ENCODE measurements around the gene ASF1B. TPM values are rescaled to one million over a fixed set of nuclear protein-coding genes. Genes with fewer than 3 reads are reported as not detected.

Gene ASF1B
- 3.7 and 6.3 TPM in 2 replicates for total RNA-seq

GRCh38 chr19:14136509-14137281, at the start of gene ASF1B:
Gene ASF1B, minus strand, starts transcription at chr19:14136589. Its CDS starts 133 bp downstream, at chr19:14136456.

GRCh38 chr19:14117668-14118164, 18.7 kb downstream of the ASF1B start, which contains the start of gene PRKACA:
Gene PRKACA, minus strand, starts transcription at chr19:14117762. Its CDS starts 215 bp downstream, at chr19:14117547.

GRCh38 chr19:14090509-14091080, 45.8 kb downstream of the ASF1B start, which contains the start of gene SAMD1:
Gene SAMD1, minus strand, starts transcription at chr19:14090751.

GRCh38 chr19:14085309-14085995, 50.9 kb downstream of the ASF1B start, which contains the start of gene C19orf67:
Gene C19orf67, minus strand, starts transcription at chr19:14085783. Its CDS starts 156 bp downstream, at chr19:14085627.

GRCh38 chr19:14072535-14073260, 63.7 kb downstream of the ASF1B start, which contains the start of gene MISP3:
Gene MISP3, plus strand, starts transcription at chr19:14072786. Its CDS starts 524 bp downstream, at chr19:14073310.

Other genes starting within 250 kb of the ASF1B start
- 0.19 and 0.20 TPM in 2 replicates for gene BRME1, start 230.5 kb downstream of the ASF1B start, total RNA-seq
- gene CC2D1A, start 230.4 kb downstream of the ASF1B start, total RNA-seq, result 14.4 and 20.3 TPM in 2 replicates
- 5.7 and 8.3 TPM in 2 replicates for gene PODNL1, start 198.2 kb downstream of the ASF1B start, total RNA-seq
- 8.2 and 9.0 TPM in 2 replicates for gene DCAF15, start 184.1 kb downstream of the ASF1B start, total RNA-seq
- 3.9 and 4.5 TPM in 2 replicates for gene RFX1, start 130.3 kb downstream of the ASF1B start, total RNA-seq
- gene RLN3, start 108.4 kb downstream of the ASF1B start, total RNA-seq, result not detected in 2 replicates
- 1.9 and 3.2 TPM in 2 replicates for gene IL27RA, start 104.8 kb downstream of the ASF1B start, total RNA-seq
- 0.37 TPM in 1 of 2 replicates, not detected in the other for gene PALM3, start 74.5 kb downstream of the ASF1B start, total RNA-seq
- 1.4 and 1.8 TPM in 2 replicates for gene MISP3, start 63.8 kb downstream of the ASF1B start, total RNA-seq
- gene C19orf67, start 50.8 kb downstream of the ASF1B start, total RNA-seq, result not detected in 2 replicates
- 38.7 and 44.5 TPM in 2 replicates for gene SAMD1, start 45.8 kb downstream of the ASF1B start, total RNA-seq
- 77.6 and 82.4 TPM in 2 replicates for gene PRKACA, start 18.8 kb downstream of the ASF1B start, total RNA-seq
- 22.0 and 22.7 TPM in 2 replicates for gene ADGRL1, start 69.6 kb upstream of the ASF1B start, total RNA-seq
- 23.0 and 31.3 TPM in 2 replicates for gene ADGRE5, start 244.9 kb upstream of the ASF1B start, total RNA-seq

Data from cardiac ventricle fibroblast (primary cell).